ENCODE results near the gene KRT71.

KRT71 gene

GRCh38 chr12:52575256-52575655 lies 22.3 kb upstream of the KRT71 start:
- no peak for DNase-seq (ENCODE audit: low spot score)

GRCh38 chr12:52573743-52574142 lies 20.8 kb upstream of the KRT71 start, which contains the start of gene KRT74:
Gene KRT74 (minus strand): TSS chr12:52573843. CDS start chr12:52573777, 66 bp downstream.
- no peak for DNase-seq (ENCODE audit: low spot score)

DNA sequence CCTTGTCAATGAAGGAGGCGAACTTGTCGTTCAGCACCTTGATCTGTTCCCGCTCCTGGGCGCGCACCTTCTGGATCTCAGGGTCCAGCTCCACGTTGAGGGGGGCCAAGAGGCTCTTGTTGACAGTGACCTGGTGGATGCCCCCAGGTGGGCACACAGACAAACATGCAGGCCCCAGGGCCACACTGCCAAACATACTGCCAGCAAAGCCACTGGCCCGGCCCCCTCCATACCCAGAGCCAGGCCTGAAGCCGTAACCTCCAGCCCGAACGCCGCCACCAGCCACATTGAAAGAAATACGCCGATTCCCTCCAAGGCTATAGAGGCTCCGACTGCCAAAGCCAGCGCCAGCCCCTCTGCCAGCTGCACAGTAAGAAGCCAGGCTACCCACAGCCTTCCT lies 20.4 kb upstream of the KRT71 start:
- DNase-seq (ENCODE audit: low spot score) = no peak

- no peak for DNase-seq (ENCODE audit: low spot score)
Measured at GRCh38 chr12:52570511-52570910, 17.6 kb upstream of the KRT71 start.

DNA sequence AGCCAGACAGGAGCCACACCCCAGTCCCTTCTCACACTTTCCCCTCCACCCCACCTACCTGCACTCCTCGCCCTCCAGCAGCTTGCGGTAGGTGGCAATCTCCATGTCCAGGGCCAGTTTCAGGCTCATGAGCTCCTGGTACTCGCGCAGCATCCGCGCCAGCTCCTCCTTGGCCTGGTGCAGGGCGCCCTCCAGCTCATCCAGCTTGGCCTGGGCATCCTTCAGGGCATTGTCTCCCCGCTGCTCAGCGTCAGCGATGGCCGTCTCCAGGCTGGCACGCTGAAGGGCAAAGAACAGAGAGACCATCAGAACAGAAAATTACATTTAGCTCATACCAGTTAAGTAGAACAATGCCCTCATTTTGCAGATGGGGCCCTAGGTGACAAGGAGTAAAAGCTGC lies 15.2 kb upstream of the KRT71 start:
- no peak for DNase-seq (ENCODE audit: low spot score)

GRCh38 chr12:52566847-52567291 lies 13.9 kb upstream of the KRT71 start:
- DNase-seq (ENCODE audit: low spot score) = no peak

GRCh38 chr12:52564582-52564981 lies 11.6 kb upstream of the KRT71 start:
- DNase-seq (ENCODE audit: low spot score) = no peak

DNA sequence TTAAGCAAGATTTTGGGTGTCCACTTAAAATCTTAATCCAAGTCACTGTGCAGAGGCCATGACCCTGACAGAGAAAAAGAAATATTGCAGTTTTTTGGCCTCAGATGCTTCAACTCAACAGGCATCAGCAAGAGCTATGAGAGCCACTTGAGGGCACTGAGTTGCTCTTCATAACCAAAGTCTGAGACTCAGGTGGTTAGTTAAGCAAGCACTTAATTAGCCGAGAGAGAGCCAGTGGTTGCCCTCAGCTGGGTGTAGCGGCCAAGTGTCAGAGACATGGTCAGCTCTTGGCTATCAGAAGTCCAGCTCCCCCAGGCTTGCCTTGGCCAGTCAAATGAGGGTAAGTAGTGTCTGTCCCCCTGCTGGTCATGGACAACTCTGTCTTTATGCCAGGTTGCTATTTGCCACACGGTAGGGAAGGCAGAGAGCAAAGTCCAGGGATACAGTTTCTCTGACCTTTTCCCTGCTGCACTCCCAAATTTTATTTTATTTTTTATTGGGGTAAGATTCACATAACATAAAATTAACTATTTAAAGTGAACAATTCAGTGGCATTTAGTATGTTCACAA lies 9.0 kb upstream of the KRT71 start:
- DNase-seq (ENCODE audit: low spot score) = no peak

DNA sequence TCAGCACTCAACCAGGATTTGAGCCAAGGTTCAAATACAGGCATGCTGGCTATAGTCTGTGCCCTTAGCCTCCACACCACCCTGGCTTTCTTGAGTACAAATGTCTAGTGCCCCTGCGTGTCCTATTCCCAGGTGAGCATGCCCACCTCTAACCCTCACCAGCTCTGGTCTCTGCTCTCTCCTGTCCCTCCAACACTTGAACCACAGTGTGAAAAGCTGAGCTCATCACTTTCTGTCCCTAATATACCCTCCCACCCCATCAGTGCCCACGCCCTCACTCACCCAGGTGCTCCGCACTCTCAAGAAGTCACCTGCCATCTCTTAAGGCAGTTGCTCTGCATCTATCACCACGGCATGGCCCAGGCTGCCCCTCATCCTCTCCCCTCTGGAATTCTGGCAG lies 7.0 kb upstream of the KRT71 start:
- no peak for DNase-seq (ENCODE audit: low spot score)

GRCh38 chr12:52558781-52559445 lies 6.0 kb upstream of the KRT71 start:
- no peak for DNase-seq (ENCODE audit: low spot score)

- no peak for DNase-seq (ENCODE audit: low spot score)
Measured at GRCh38 chr12:52557476-52557875, 4.5 kb upstream of the KRT71 start.

GRCh38 chr12:52555577-52555976 lies 2.6 kb upstream of the KRT71 start:
- no peak for DNase-seq (ENCODE audit: low spot score)

GRCh38 chr12:52552055-52552454 lies 890 bp downstream of the KRT71 start:
- no peak for DNase-seq (ENCODE audit: low spot score)

DNA sequence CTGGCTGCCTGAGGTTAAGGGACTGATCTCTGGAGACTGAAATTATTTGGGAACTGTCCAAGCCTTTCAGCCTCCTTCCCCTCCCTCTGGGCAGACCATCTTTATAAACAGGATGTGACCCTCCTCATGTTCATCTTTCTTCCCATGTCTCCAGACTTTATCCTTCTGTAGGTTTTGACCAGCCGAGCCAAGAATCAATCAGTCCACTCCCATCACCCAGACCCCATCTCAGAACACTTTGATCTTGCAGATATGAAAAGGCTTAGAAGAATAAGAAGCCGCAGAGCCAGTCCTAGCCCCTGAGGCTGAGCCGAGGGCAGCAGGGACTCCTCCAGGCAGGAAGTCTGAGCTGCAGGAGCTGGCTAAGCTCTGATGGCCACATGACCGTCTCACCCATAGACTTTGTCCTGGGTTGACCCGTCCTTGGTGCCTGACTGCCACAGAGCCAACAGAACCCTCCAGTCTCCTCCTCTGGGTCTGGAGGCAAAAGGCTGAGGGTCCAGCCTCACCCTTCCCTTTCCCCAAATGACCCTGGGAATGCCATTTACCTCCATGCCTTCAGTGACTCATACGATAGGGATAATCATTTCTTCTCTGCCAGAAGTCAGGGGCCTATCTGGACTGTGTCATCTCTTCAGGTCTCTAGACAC lies 1.6 kb downstream of the KRT71 start:
- no peak for DNase-seq (ENCODE audit: low spot score)

DNA sequence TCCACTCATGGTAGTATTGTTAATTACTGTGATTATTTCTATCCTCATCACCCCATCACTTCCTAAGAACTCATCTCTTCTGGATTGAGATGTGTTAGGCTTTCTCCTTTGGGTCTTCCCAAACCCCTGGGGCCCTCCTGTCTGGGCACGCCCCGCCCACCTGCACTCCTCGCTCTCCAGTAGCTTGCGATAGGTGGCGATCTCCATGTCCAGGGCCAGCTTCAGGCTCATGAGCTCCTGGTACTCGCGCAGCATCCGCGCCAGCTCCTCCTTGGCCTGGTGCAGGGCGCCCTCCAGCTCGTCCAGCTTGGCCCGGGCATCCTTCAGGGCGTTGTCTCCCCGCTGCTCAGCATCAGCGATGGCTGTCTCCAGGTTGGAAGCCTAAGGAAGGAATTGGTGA lies 6.8 kb downstream of the KRT71 start:
- no peak for DNase-seq (ENCODE audit: low spot score)

DNA sequence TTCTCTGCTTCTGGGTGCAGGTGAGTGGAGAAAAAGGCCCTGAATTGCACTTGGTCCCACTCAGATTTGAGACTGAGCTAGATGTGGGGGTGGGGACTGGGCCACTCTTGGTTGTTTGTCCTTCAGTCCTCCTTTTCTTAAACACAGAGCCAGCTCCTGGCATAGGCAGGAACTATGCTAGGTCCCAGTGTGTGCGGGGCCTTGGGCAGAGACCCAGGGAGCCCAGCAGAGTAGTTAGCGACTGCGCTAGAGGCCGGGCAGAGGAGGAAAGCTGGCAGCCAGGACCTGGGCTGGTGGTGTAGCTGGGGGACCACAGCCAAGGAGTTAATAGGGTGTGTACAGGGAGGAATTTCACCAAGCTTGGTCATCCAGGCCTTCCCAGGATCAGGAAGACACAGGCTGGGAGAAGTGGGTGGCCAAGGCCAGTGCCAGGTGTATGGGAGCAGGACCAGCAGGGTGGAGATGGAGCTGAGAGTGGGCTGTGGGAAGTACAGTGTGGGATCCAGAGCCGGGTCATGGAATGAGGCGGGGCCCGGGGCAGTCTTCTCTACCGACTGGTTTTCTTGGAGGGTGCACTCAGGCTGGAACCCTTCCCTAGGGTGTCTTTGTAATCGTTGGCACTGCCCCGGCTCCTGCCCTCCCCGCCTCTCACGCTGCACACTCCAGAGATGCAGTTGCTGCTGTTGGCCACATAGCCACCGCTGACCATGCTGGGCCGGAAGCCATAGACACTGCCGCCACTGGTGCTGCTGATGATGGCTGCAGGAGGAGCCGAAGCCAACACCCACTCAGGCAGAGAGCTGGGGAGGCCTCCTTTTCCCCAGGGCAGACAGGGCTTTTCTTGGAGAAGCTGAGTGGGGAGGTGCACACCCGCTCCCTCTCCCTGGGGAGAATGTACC lies 8.7 kb downstream of the KRT71 start:
- DNase-seq (ENCODE audit: low spot score) = no peak

DNA sequence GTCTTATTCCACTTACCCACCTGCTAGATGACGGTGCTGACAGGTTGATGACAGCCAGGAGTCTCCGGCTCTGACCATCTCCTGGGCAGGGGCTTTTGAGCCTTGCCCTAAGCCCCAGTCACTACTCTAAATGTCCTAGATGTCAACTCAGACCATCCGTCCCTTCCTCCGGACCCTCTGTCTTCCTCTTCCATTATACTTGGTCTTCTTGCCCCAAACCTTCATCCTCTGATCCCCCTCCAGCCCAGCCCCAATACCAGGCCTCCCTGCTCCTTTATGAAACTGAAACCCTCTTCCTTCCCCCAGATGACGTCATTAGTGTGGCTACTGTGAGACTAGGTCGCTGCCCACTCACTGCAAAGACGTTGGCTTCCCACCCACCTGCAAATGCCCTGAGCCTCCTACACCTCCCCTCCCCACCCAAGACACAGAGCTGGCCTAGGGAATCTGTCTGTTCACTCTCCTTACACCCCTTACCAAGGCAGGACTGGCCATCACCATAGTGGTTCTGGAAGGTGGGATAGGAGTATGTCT lies 10.1 kb downstream of the KRT71 start:
- DNase-seq (ENCODE audit: low spot score) = no peak

GRCh38 chr12:52542157-52542556 lies 10.8 kb downstream of the KRT71 start:
- no peak for DNase-seq (ENCODE audit: low spot score)

DNA sequence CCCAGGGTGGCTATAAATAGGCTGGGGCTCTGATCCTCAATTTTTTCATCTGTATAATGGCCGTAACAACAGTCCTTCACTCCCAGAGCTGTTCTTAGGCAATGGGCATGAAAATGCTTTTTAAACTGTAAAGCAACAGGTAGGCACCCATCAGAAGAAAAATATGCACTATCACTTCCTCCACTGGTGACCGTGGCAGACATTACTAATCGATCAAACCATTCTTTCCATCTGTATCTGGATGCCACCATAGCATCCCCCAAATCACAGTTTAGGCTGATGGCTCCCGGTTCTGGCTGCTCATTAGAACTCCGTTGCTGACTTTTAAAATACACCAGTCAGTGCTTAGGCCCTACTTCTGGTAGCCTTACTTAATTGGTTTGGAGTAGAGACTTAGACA lies 11.2 kb downstream of the KRT71 start:
- DNase-seq (ENCODE audit: low spot score) = no peak

DNA sequence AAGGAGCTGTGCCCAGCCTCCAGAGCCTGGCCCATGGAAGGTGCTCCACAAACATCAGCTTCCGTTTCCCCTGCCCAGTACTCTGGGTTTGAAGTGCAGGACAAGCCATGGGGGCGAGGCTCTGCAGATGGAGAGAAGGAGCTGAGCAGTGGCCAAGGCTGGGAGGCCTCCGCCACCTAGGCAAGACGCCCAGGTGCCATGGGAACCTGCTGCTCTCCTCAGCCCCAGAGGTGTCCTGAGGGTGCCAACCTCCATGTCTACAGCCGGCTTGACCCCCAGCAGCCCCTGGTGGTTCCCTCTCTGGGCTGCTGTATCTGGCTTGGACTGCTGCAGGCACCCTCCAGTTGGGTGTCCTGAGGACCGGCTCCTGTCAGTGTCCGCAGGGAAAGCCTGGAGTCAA lies 12.4 kb downstream of the KRT71 start:
- no peak for DNase-seq (ENCODE audit: low spot score)

DNA sequence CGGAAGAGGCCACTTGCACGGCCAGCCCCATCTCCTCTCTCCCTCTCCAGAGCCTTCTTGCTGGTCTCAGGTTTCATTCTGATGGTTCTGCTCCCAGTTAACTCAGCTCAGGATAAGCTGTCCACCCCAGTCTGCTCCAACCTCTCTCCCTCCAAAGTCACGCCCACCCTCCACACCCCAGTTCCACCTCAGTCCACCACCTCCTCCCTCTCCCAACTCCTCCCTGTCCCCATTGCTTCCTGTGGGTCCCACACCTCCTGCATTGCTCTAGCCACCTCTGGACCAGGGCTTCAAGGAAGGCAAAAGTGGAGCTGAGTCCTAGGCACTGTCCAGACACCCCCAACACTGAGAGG lies 13.1 kb downstream of the KRT71 start:
- DNase-seq (ENCODE audit: low spot score) = no peak

GRCh38 chr12:52539083-52539820 lies 13.7 kb downstream of the KRT71 start:
- DNase-seq (ENCODE audit: low spot score) = no peak

Measured in kidney capillary endothelial cell (primary cell).